Measurements from ENCODE around the gene RIMKLA. TPM values are rescaled to one million over a fixed set of nuclear protein-coding genes. Genes with fewer than 3 reads are reported as not detected.

Gene RIMKLA
- total and polyA plus RNA-seq, 9 donors: 0.02 to 0.27 (median 0.14) TPM; not detected in 1

DNA sequence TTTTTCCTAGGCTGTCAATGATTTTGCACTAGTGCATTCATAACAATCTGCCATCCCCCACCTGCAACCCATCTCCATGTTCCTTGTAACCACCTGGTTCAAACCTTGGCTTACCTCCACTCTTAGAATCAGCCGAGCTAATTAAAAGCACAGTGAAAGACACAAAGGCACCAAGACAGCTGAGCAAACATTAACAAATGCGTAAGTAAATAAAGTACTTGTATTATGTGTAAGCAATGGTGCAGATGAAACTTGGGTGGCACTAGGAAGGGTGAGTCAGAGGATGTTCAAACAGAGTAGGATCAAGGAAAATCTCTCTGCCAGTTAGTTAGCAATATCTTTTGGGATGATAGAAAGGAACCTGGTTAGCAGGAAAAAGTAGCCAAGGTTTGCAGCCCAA lies 40.5 kb upstream of the RIMKLA start:
- no peaks in the 10 kb centered on the region for H3K27me3 ChIP-seq
- WGBS, 3 donors: 60 to 69% (median 66%) methylated on average over 2 of the region's 2 CpGs
- intact Hi-C loops (cut with DNase I): no loop called here
- no peaks in the 10 kb centered on the region for H3K9me3 ChIP-seq
- no peak overlapping the region for H3K27ac ChIP-seq
- no peak overlapping the region for H3K4me3 ChIP-seq
- no peaks in the 10 kb centered on the region for H3K36me3 ChIP-seq
- no peak for TF ChIP-seq POLR2A (IDR thresholded peaks at IDR 0.05)
- TF ChIP-seq, protein P1, sequence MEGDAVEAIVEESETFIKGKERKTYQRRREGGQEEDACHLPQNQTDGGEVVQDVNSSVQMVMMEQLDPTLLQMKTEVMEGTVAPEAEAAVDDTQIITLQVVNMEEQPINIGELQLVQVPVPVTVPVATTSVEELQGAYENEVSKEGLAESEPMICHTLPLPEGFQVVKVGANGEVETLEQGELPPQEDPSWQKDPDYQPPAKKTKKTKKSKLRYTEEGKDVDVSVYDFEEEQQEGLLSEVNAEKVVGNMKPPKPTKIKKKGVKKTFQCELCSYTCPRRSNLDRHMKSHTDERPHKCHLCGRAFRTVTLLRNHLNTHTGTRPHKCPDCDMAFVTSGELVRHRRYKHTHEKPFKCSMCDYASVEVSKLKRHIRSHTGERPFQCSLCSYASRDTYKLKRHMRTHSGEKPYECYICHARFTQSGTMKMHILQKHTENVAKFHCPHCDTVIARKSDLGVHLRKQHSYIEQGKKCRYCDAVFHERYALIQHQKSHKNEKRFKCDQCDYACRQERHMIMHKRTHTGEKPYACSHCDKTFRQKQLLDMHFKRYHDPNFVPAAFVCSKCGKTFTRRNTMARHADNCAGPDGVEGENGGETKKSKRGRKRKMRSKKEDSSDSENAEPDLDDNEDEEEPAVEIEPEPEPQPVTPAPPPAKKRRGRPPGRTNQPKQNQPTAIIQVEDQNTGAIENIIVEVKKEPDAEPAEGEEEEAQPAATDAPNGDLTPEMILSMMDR (IDR thresholded peaks at IDR 0.05): no peak
- no peak for TF ChIP-seq EP300 (IDR thresholded peaks at IDR 0.05)
- no peak for DNase-seq
- no peaks in the 10 kb centered on the region for H3K4me1 ChIP-seq (ENCODE audit: insufficient read depth)

DNA sequence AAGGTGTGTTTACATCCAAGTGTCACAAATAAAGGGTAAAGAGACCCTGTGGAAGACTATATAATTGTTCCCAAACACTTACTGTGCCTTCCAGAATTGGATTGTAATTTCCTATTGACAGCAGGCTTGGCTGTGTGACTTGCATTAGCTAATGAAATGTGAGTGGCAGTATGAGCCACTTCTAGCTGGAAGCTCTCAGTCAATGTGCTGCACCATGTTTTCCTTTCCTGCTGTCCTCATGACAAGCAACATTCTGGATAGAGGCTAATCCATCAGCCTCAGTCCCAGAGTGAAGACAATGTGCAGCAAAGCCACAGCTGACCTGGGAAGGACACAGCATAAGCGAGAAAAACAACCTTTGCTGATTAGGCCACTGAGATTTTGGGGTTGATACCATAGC lies 39.7 kb upstream of the RIMKLA start:
- no peaks in the 10 kb centered on the region for H3K4me1 ChIP-seq (ENCODE audit: insufficient read depth)
- no peak for DNase-seq
- 86 to 96% (median 88%) methylated on average over 1 of the region's 1 CpG for WGBS, 3 donors
- no peaks in the 10 kb centered on the region for H3K9me3 ChIP-seq
- H3K4me3 ChIP-seq: no peak overlapping the region
- no peak for TF ChIP-seq POLR2A (IDR thresholded peaks at IDR 0.05)
- TF ChIP-seq EP300 (IDR thresholded peaks at IDR 0.05): no peak
- TF ChIP-seq, protein P1 (IDR thresholded peaks at IDR 0.05): no peak
- no peak overlapping the region for H3K27ac ChIP-seq
- intact Hi-C loops (cut with DNase I): no loop called here
- H3K36me3 ChIP-seq: no peaks in the 10 kb centered on the region
- no peaks in the 10 kb centered on the region for H3K27me3 ChIP-seq

DNA sequence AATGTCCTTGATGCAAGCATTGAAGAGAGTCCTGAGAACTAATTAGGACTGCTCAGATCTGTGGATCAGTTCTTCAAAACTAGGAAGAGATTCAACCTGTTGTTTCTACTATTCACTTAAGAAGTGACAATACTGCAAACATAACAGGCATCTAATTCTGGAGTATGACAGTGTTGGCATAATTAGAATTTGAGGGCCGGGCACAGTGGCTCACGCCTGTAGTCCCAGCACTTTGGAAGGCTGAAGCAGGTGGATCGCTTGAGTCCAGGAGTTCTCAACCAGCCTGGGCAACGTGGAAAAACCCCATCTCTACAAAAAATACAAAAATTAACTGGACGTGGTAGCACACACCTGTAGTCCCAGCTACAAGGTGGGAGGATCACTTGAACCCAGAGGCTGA lies 37.5 kb upstream of the RIMKLA start:
- Histone ChIP-seq H3K9me3 (no peaks in the 10 kb centered on the region), H3K4me1 (ENCODE audit: insufficient read depth) (no peaks in the 10 kb centered on the region), H3K36me3 (no peaks in the 10 kb centered on the region), H3K27ac (no peak overlapping the region), H3K4me3 (no peak overlapping the region), H3K27me3 (no peaks in the 10 kb centered on the region)
- 69 to 76% (median 71%) methylated on average over 5 of the region's 5 CpGs for WGBS, 3 donors
- TF ChIP-seq, protein P1 (IDR thresholded peaks at IDR 0.05): no peak
- TF ChIP-seq POLR2A (IDR thresholded peaks at IDR 0.05) (no peak), EP300 (IDR thresholded peaks at IDR 0.05) (no peak)
- no peak for DNase-seq
- intact Hi-C loops (cut with DNase I): no loop called here

DNA sequence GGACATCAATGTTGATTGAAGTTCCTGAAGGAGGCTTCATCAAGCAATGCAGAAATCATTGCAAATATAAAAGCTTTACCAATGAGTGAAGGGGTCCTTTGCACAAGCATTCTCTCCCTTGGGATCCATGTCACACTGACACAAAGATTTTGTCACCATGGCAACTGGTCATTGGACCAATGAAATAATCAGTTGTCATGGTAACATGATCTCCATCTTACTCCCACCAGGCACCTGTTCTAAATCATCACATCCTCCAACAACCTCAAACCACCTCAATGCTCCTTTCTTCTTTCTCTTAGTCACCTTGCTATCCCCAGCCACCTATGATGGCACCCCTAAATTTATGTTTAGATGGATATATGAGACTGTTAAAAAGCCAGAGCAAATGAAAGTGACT lies 32.1 kb upstream of the RIMKLA start:
- H3K4me1 ChIP-seq (ENCODE audit: insufficient read depth): no peaks in the 10 kb centered on the region
- no peaks in the 10 kb centered on the region for H3K9me3 ChIP-seq
- intact Hi-C loops (cut with DNase I): no loop called here
- H3K4me3 ChIP-seq: no peak overlapping the region
- TF ChIP-seq, protein P1 (IDR thresholded peaks at IDR 0.05): no peak
- TF ChIP-seq EP300 (IDR thresholded peaks at IDR 0.05): no peak
- TF ChIP-seq POLR2A (IDR thresholded peaks at IDR 0.05): no peak
- H3K27me3 ChIP-seq: no peaks in the 10 kb centered on the region
- no peak overlapping the region for H3K27ac ChIP-seq
- H3K36me3 ChIP-seq: no peaks in the 10 kb centered on the region
- DNase-seq: no peak

DNA sequence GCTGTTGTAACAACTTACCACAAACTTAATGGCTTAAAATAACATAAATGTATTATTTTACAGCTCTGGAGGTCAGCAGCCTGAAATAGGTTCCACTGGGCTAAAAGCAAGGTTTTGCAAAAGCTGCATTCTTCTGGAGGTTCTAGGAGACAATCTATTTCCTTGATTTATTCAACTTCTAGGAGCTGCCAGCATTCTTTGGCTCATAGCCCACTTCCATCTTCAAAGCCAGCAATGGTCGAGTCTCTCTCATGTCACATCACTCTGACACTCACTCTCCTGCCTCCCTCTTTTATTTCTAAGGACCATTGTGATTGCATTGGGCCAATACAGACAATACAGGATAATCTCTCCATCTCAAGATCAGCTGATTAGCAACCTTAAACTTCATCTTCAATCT lies 30.5 kb upstream of the RIMKLA start:
- no peak for DNase-seq
- intact Hi-C loops (cut with DNase I): no loop called here
- TF ChIP-seq EP300 (IDR thresholded peaks at IDR 0.05) (no peak), POLR2A (IDR thresholded peaks at IDR 0.05) (no peak)
- TF ChIP-seq, protein P1 (IDR thresholded peaks at IDR 0.05): no peak
- Histone ChIP-seq H3K36me3 (no peaks in the 10 kb centered on the region), H3K9me3 (no peaks in the 10 kb centered on the region), H3K4me3 (no peak overlapping the region), H3K27me3 (no peaks in the 10 kb centered on the region), H3K4me1 (ENCODE audit: insufficient read depth) (no peaks in the 10 kb centered on the region), H3K27ac (no peak overlapping the region)
- 0 to 3% (median 2%) methylated on average over 1 of the region's 1 CpG for WGBS, 3 donors
